Stimulated activated CD4-positive, alpha-beta T cell treated with anti-CD3 and anti-CD28 coated beads, TNF-alpha, amount 100 ng/mL, for 24 hours (primary cell): ENCODE results near the gene THAP7.
"Not testable (repeated sequence)": the region's sequence is repeated elsewhere in the genome, so short reads cannot be mapped to it uniquely, and the experiment has no call there.

Experiments used
- DNase-seq, 3 experiments: peaks; one replicate each; pipeline ENCODE4 v3.0.0-alpha.2; 2020; ENCODE audit warnings: low read depth in 3 of 3

THAP7 gene

GRCh38 chr22:21013657-21014201 is 11.8 kb upstream of the THAP7 start:
- no peak for DNase-seq

- DNase-seq = no peak
Observed at GRCh38 chr22:21012446-21013407, 10.8 kb upstream of the THAP7 start.

GRCh38 chr22:21010426-21011113 is 8.7 kb upstream of the THAP7 start:
- DNase-seq = no peak

- no peak for DNase-seq
Observed at GRCh38 chr22:21009638-21010425, 7.9 kb upstream of the THAP7 start.

- not testable (repeated sequence) for DNase-seq
Observed at GRCh38 chr22:21009208-21009607, 7.3 kb upstream of the THAP7 start.

- no peak for DNase-seq
Observed at GRCh38 chr22:21003782-21004181, 1.9 kb upstream of the THAP7 start.

GRCh38 chr22:21000987-21001600 is 824 bp downstream of the THAP7 start:
- DNase-seq = no peak

GRCh38 chr22:21000207-21000986 is 1.5 kb downstream of the THAP7 start:
- no peak for DNase-seq

GRCh38 chr22:20999350-21000206 is 2.3 kb downstream of the THAP7 start:
- no peak for DNase-seq

GRCh38 chr22:20998411-20999336 is 3.2 kb downstream of the THAP7 start:
- no peak for DNase-seq

- DNase-seq = no peak
Observed at GRCh38 chr22:20997536-20998257, 4.2 kb downstream of the THAP7 start.

- DNase-seq = no peak
Observed at GRCh38 chr22:20996598-20997535, 5.1 kb downstream of the THAP7 start.

GRCh38 chr22:20996031-20996410 is 5.9 kb downstream of the THAP7 start:
- no peak for DNase-seq

- DNase-seq = no peak
Observed at GRCh38 chr22:20995329-20996030, 6.4 kb downstream of the THAP7 start.

- no peak for DNase-seq
Observed at GRCh38 chr22:20994902-20995241, 7.0 kb downstream of the THAP7 start.
